HepG2 (cell line): ENCODE measurements around the gene ABCG1. TPM values are rescaled to one million over a fixed set of nuclear protein-coding genes. Genes with fewer than 3 reads are reported as not detected.

Experiments used
- ATAC-seq: fragments of 200-7000 bp; cut with Tn5 transposase; 3 replicates; pipeline ENCODE4 v1.9.1; 2020; ENCODE audit warnings: mild to moderate bottlenecking, moderate library complexity
- BruUV-seq: library from RNA; stranded (reverse); fragments of 400-500 nt; replicated peaks from 2 replicates; lab custom pipeline; 2021; lab: Mats Ljungman, UMichigan
- CTCF ChIA-PET: fragments of 300-600 bp; formaldehyde crosslinking; extraction: SDS; loops from one replicate; lab custom pipeline; 2021; ENCODE audit warnings: low total read pairs, inconsistent platforms, low intra/inter-chr PET ratio; lab: Yijun Ruan, JAX
- POLR2A ChIA-PET: fragments of 350-600 bp; sonication (Branson Sonifier 250); formaldehyde crosslinking; loops from one replicate; lab custom pipeline; 2020; ENCODE audit warnings: antibody characterized with exemption, inconsistent platforms; lab: Yijun Ruan, JAX
- DNase-seq: peaks from one replicate; pipeline ENCODE4 v3.0.0-alpha.2; 2015; ENCODE audit warnings: low spot score
- FAIRE-seq: peaks from 3 replicates; lab custom pipeline; 2011; peaks lifted over from hg19 to GRCh38; lab: Jason Lieb, UNC
- H2AFZ ChIP-seq: one replicate; pipeline ENCODE4 v1.6.1; 2011; ENCODE audit warnings: low read length, inconsistent platforms
- H3K27ac ChIP-seq: fragments of 300-600 bp; 3 replicates; pipeline ENCODE4 v1.8.0; 2011; ENCODE audit warnings: mixed run types, mild to moderate bottlenecking, mixed read lengths, low read length, inconsistent platforms; ENCODE audit not compliant: insufficient read depth; ENCODE audit errors: extremely low read length
- H3K27me3 ChIP-seq, 2 experiments: fragments of 200-600 bp in 1 of 2; 2 replicates in 1 of 2; 3 replicates in 1 of 2; pipeline versions ENCODE4 v1.6.0 to v1.8.0; 2011; ENCODE audit warnings: low read length in 2 of 2, mild to moderate bottlenecking in 2 of 2, moderate library complexity in 2 of 2, inconsistent platforms in 1 of 2; ENCODE audit not compliant: insufficient read depth in 2 of 2, control insufficient read depth in 1 of 2
- H3K36me3 ChIP-seq, 2 experiments: fragments of 200-600 bp in 1 of 2; replicated peaks in 1 of 2; 2 replicates in 1 of 2; 3 replicates in 1 of 2; pipeline versions ENCODE4 v1.5.1 to v1.8.0; 2011; ENCODE audit warnings: low read length in 2 of 2, inconsistent platforms in 1 of 2; ENCODE audit not compliant: insufficient read depth in 2 of 2, control insufficient read depth in 1 of 2
- H3K4me1 ChIP-seq: 2 replicates; pipeline ENCODE4 v1.5.1; 2012; ENCODE audit warnings: low read length, inconsistent platforms; ENCODE audit not compliant: insufficient read depth
- H3K4me2 ChIP-seq: 2 replicates; pipeline ENCODE4 v1.6.0; 2011; ENCODE audit warnings: low read depth, low read length, inconsistent platforms
- H3K4me3 ChIP-seq, 3 experiments: fragments of 200-600 bp in 1 of 3; sonication (generic), shearing (Covaris generic) in 1 of 3; replicated peaks in 1 of 3; 2 replicates each; pipeline ENCODE4 v1.5.1; 2011 to 2016; ENCODE audit warnings: low read length in 3 of 3, inconsistent platforms in 2 of 3, low read depth in 2 of 3, mild to moderate bottlenecking in 2 of 3, control low read depth in 1 of 3, mixed read lengths in 1 of 3; ENCODE audit not compliant: insufficient read depth in 1 of 3
- H3K79me2 ChIP-seq: one replicate; pipeline ENCODE4 v1.6.1; 2011; ENCODE audit warnings: low read length, inconsistent platforms; ENCODE audit not compliant: insufficient read depth
- H3K9ac ChIP-seq: 2 replicates; pipeline ENCODE4 v1.6.0; 2011; ENCODE audit warnings: mild to moderate bottlenecking, low read depth, low read length, inconsistent platforms; ENCODE audit not compliant: insufficient read depth
- H3K9me3 ChIP-seq: 2 replicates; pipeline ENCODE4 v1.5.1; 2012; ENCODE audit warnings: mild to moderate bottlenecking, low read length
- H4K20me1 ChIP-seq: 2 replicates; pipeline ENCODE4 v1.6.0; 2011; ENCODE audit warnings: inconsistent platforms, mild to moderate bottlenecking, low read length, moderate library complexity; ENCODE audit not compliant: insufficient read depth
- ATF7 ChIP-seq, 2 experiments: fragments of 450-650 bp in 1 of 2; sonication (generic) in 1 of 2; formaldehyde crosslinking in 1 of 2; IDR thresholded peaks; 2 replicates each; pipeline versions ENCODE4 v1.4.0 to v1.6.1; 2016 to 2020; ENCODE audit warnings: antibody characterized with exemption in 1 of 2, mild to moderate bottlenecking in 1 of 2, missing genetic modification reagents in 1 of 2
- CREB1 ChIP-seq, 2 experiments: fragments of 450-650 bp in 1 of 2; IDR thresholded peaks; 2 replicates each; pipeline ENCODE4 v1.6.1; 2016 to 2017; ENCODE audit warnings: control low read depth in 1 of 2, mild to moderate bottlenecking in 1 of 2, missing compliant biosample characterization in 1 of 2, missing genetic modification characterization in 1 of 2
- ETV5 ChIP-seq: IDR thresholded peaks from 2 replicates; pipeline ENCODE4 v1.6.1; 2018; ENCODE audit warnings: missing biosample characterization, missing genetic modification reagents, inconsistent platforms, borderline replicate concordance
- ZNF788 ChIP-seq: sonication (generic); formaldehyde crosslinking; IDR thresholded peaks from 2 replicates; pipeline ENCODE4 v1.5.0; 2020; ENCODE audit warnings: mild to moderate bottlenecking, missing genetic modification reagents, borderline replicate concordance
- ZNF790 ChIP-seq: sonication (generic); formaldehyde crosslinking; IDR thresholded peaks from 2 replicates; pipeline ENCODE4 v1.8.0; 2022; ENCODE audit warnings: missing genetic modification reagents, mild to moderate bottlenecking, borderline replicate concordance
- WGBS: methylation state at CpG from one replicate; pipeline ENCODE4 v1.1.6; 2017; ENCODE audit warnings: low lambda C conversion rate; 5-methylcytosine and 5-hydroxymethylcytosine counted together
- in situ Hi-C: cut with HindIII; loops from 2 replicates; pipeline ENCODE4 v1.10.0; 2017; ENCODE audit warnings: low pct_unique_long_range_greater_than_20kb; ENCODE audit not compliant: extremely low pct_ligation_motif_present
- intact Hi-C: fragments of 100-400 bp; cut with micrococcal nuclease; formaldehyde crosslinking; loops from one replicate; pipeline ENCODE4 v1.10.0; 2022; ENCODE audit not compliant: unreplicated experiment
- polyA plus RNA-seq, 8 experiments: library from polyadenylated mRNA; depleted of rRNA in 3 of 8; stranded (reverse) in 7 of 8; unstranded in 1 of 8; fragments of >200 nt; fragmentation: Illumina TruSeq in 4 of 8; extraction: Trizol in 4 of 8; gene quantifications; 2 replicates each; pipeline versions ENCODE4 v1.2.1 to v1.2.3, GENCODE V29; 2011 to 2016; ENCODE audit warnings: low read depth in 4 of 8, missing spikeins in 1 of 8, mixed read lengths in 1 of 8; ENCODE audit not compliant: insufficient read depth in 1 of 8
- total RNA-seq, 5 experiments: library from RNA; depleted of rRNA; stranded (reverse); fragments of >200 nt; fragmentation: Illumina TruSeq; extraction: Trizol; gene quantifications; 2 replicates each; pipeline ENCODE4 v1.2.3, GENCODE V29; 2016; ENCODE audit warnings: low read depth in 1 of 5
- TF ChIP-seq, protein P1 (sequence below): sonication (generic); formaldehyde crosslinking; IDR thresholded peaks from 2 replicates; pipeline ENCODE4 v1.8.1; 2023; ENCODE audit warnings: mild to moderate bottlenecking, missing genetic modification reagents

The ABCG1 gene
- total and polyA plus RNA-seq, 2 of the 13 experiments (the other 11 are each of a cell fraction or from before 2014, with no cell fraction given), result 0.04 TPM; not detected in 1

DNA sequence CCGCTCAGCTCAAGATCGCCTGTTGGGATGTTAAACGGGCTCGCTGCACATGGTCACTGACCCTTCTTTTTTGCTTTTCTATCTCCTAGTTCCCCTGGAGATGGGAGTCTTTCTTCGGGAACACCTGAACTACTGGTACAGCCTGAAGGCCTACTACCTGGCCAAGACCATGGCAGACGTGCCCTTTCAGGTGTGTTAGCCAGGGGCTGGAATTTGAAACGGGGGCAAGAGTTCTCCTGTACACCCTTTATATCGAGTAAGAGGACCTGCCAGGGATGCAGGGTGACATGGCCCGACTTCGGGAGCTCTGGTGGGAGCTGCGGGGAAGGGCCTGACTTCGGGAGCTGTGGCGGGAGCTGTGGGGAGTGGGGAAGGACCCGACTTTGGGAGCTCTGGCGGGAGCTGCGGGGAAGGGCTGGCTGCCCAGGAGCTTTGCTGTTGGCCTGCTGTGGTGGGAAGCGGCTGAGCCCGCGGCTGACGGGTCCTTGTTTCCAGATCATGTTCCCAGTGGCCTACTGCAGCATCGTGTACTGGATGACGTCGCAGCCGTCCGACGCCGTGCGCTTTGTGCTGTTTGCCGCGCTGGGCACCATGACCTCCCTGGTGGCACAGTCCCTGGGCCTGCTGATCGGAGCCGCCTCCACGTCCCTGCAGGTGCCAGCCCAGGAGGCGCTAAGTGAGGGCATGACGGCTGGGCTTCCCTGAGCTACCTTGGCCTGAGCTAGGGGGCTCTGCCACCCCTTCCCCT is 72.2 kb downstream of the ABCG1 start:
- no peaks in the 10 kb centered on the region; the same call in 1 of the 2 replicates for H4K20me1 ChIP-seq
- H3K4me3 ChIP-seq, result no peak overlapping the region
- peaks cover 3 to 34% of the 10 kb centered on the region in 2 experiments; a peak in 4 of 5 replicates for H3K27me3 ChIP-seq
- in situ Hi-C loops, result no loop called here
- no peaks in the 10 kb centered on the region for H3K36me3 ChIP-seq
- no peaks in the 10 kb centered on the region for H3K4me1 ChIP-seq
- H3K9me3 ChIP-seq, result no peaks in the 10 kb centered on the region
- no TSS peak for BruUV-seq
- H2AFZ ChIP-seq, result no peak overlapping the region
- FAIRE-seq, result no peak
- intact Hi-C loops, result no loop called here
- WGBS, result 57% methylated on average over 18 of the region's 35 CpGs
- ChIA-PET CTCF (no interaction called here), POLR2A (no interaction called here)
- no peak overlapping the region for H3K9ac ChIP-seq
- H3K79me2 ChIP-seq, result no peaks in the 10 kb centered on the region
- TF ChIP-seq ZNF790 (CRISPR knock-in tag) (no peak), ATF7 (IDR thresholded peaks at IDR 0.05) (peak; percentile 29; the same call in 1 of the 2 replicates), ATF7 (CRISPR knock-in tag; IDR thresholded peaks at IDR 0.05) (no peak), ZNF788 (CRISPR knock-in tag) (no peak), ETV5 (CRISPR knock-in tag) (no peak), CREB1 (IDR thresholded peaks at IDR 0.05) (0 out of 2 replicates have a peak, but pooled peaks have one; percentile 8), CREB1 (CRISPR knock-in tag; IDR thresholded peaks at IDR 0.05) (no peak)
- TF ChIP-seq, protein P1, sequence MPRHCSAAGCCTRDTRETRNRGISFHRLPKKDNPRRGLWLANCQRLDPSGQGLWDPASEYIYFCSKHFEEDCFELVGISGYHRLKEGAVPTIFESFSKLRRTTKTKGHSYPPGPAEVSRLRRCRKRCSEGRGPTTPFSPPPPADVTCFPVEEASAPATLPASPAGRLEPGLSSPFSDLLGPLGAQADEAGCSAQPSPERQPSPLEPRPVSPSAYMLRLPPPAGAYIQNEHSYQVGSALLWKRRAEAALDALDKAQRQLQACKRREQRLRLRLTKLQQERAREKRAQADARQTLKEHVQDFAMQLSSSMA, result no peak
- DNase-seq, result no peak
- no peak; the same call in 1 of the 3 replicates for ATAC-seq
- no peak overlapping the region for H3K4me2 ChIP-seq
- no peak overlapping the region for H3K27ac ChIP-seq
